PC-9 (cell line): ENCODE measurements around the gene STAB1.

Experiments used
- CTCF ChIP-seq: fragments of 200-600 bp; sonication (generic); conservative IDR thresholded peaks from 2 replicates; pipeline ENCODE4 v1.6.1; 2017; ENCODE audit warnings: mixed run types, antibody characterized with exemption, mild to moderate bottlenecking, moderate library complexity
- EZH2 ChIP-seq: fragments of 200-600 bp; sonication (generic); IDR thresholded peaks from 2 replicates; pipeline ENCODE4 v1.8.0; 2017; ENCODE audit warnings: antibody characterized with exemption, low read depth

DNA sequence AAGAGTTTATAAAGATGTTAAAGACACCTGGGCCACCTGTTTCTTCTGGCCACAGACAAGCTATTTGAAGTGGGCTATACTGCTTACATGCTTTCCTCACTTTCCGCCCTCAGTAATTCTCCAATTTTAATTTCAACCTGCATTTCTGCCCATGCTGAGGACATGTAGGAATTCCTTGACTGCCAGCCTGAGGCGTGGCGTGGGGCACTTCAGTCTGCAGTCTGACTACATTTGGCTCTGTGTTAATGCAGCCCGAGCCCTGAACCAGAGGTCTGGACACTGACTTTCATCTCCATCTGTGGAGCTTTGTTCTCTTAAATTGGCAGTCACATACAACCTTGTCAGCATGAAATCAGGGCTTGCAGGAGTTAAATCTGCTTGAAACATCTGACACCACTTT, 49.8 kb downstream of the STAB1 start:
- TF ChIP-seq CTCF (no peak), EZH2 (no peak)
